K562 (cell line): ENCODE data around the gene PVALEF.

Experiments used
- ATF1 ChIP-seq, 2 experiments: fragments of 450-650 bp in 1 of 2; IDR thresholded peaks; 2 replicates each; pipeline ENCODE4 v1.6.1; 2016; ENCODE audit warnings: missing compliant biosample characterization in 1 of 2, missing genetic modification characterization in 1 of 2
- HCFC1 ChIP-seq: IDR thresholded peaks from 2 replicates; pipeline ENCODE4 v1.6.1; 2012; ENCODE audit warnings: low read depth, low read length, improper control_type of control experiment
- JUND ChIP-seq, 2 experiments: IDR thresholded peaks; 2 replicates in 1 of 2; 3 replicates in 1 of 2; pipeline ENCODE4 v1.6.1; 2011; ENCODE audit warnings: borderline replicate concordance in 2 of 2, low read depth in 2 of 2, low read length in 2 of 2, improper control_type of control experiment in 1 of 2, missing biosample characterization in 1 of 2, missing genetic modification characterization in 1 of 2, missing genetic modification reagents in 1 of 2
- MEIS2 ChIP-seq: fragments of 450-650 bp; IDR thresholded peaks from 2 replicates; pipeline ENCODE4 v1.6.1; 2014; ENCODE audit warnings: mild to moderate bottlenecking; ENCODE audit not compliant: partially characterized antibody
- SMC3 ChIP-seq: conservative IDR thresholded peaks from 2 replicates; pipeline ENCODE4 v1.6.1; 2011; ENCODE audit warnings: low read depth, low read length, improper control_type of control experiment; ENCODE audit not compliant: insufficient read depth
- ZBTB1 ChIP-seq: sonication (generic); formaldehyde crosslinking; IDR thresholded peaks from 2 replicates; pipeline ENCODE4 v1.8.1; 2023; ENCODE audit warnings: missing genetic modification reagents, low read depth, mild to moderate bottlenecking, borderline replicate concordance
- ZNF23 ChIP-seq: fragments of 250-450 bp; sonication (Bioruptor Pico); IDR thresholded peaks from 2 replicates; pipeline ENCODE4 v1.4.0; 2020; ENCODE audit warnings: mild to moderate bottlenecking
- ZNF79 ChIP-seq: fragments of 250-450 bp; sonication (Bioruptor Pico); IDR thresholded peaks from 2 replicates; pipeline ENCODE4 v1.4.0; 2020; ENCODE audit warnings: low read depth, mild to moderate bottlenecking, moderate library complexity
- TF ChIP-seq, protein P1 (sequence below), 2 experiments: fragments of 200-800 bp in 1 of 2; sonication (Bioruptor generic) in 1 of 2; sonication (generic) in 1 of 2; formaldehyde crosslinking in 1 of 2; IDR thresholded peaks in 1 of 2; conservative IDR thresholded peaks in 1 of 2; 2 replicates each; pipeline versions ENCODE4 v1.5.0 to v1.6.1; 2016 to 2020; ENCODE audit warnings: missing compliant biosample characterization in 1 of 2, missing genetic modification characterization in 1 of 2, missing genetic modification reagents in 1 of 2
- TF ChIP-seq, protein P2 (sequence below), 3 experiments: IDR thresholded peaks in 2 of 3; conservative IDR thresholded peaks in 1 of 3; 2 replicates each; pipeline ENCODE4 v1.5.1; 2011 to 2012; ENCODE audit warnings: low read length in 3 of 3, mild to moderate bottlenecking in 3 of 3, control low read depth in 2 of 3, improper control_type of control experiment in 1 of 3, inconsistent platforms in 1 of 3, low read depth in 1 of 3, mixed read lengths in 1 of 3, moderate library complexity in 1 of 3; ENCODE audit not compliant: insufficient read depth in 2 of 3
- TF ChIP-seq, protein P3 (sequence below): sonication (generic); formaldehyde crosslinking; IDR thresholded peaks from 2 replicates; pipeline ENCODE4 v1.8.1; 2023; ENCODE audit warnings: mild to moderate bottlenecking, missing genetic modification reagents
- TF ChIP-seq, protein P4 (sequence below): IDR thresholded peaks from 2 replicates; pipeline ENCODE4 v1.6.1; 2011; ENCODE audit not compliant: insufficient read length; ENCODE audit errors: extremely low read depth
- TF ChIP-seq, protein P5 (sequence below): fragments of 450-650 bp; formaldehyde crosslinking; conservative IDR thresholded peaks from 2 replicates; pipeline ENCODE4 v1.4.0; 2022; ENCODE audit warnings: mild to moderate bottlenecking, missing genetic modification characterization

DNA sequence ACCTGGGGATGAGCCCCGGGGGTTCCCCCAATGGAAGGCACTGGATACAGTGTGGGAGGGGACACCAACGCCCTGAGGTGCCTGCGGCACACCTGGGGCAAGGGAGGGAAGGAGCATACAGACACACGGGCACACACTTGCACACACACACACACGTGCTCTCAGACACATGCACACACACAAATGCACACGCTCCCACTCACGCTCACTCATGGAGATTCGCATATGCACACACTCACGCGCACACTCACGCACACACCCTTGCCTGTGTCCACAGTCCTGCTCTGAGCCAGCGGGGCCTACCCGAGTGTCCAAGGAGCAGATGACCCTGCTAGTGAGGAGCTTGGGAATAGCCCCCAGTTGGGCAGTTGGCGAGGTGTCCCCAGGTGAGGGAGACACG, 16.7 kb upstream of the PVALEF start:
- no peak for TF ChIP-seq ZBTB1 (CRISPR knock-in tag)
- TF ChIP-seq, protein P1, sequence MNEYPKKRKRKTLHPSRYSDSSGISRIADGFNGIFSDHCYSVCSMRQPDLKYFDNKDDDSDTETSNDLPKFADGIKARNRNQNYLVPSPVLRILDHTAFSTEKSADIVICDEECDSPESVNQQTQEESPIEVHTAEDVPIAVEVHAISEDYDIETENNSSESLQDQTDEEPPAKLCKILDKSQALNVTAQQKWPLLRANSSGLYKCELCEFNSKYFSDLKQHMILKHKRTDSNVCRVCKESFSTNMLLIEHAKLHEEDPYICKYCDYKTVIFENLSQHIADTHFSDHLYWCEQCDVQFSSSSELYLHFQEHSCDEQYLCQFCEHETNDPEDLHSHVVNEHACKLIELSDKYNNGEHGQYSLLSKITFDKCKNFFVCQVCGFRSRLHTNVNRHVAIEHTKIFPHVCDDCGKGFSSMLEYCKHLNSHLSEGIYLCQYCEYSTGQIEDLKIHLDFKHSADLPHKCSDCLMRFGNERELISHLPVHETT (CRISPR knock-in tag; conservative IDR thresholded peaks at IDR 0.05 in 1 of 2, IDR thresholded peaks at IDR 0.05 in 1 of 2) = no peak
- TF ChIP-seq ATF1 (CRISPR knock-in tag; IDR thresholded peaks at IDR 0.05) = no peak
- no peak for TF ChIP-seq ATF1 (tag; IDR thresholded peaks at IDR 0.05)
- no peak for TF ChIP-seq HCFC1
- TF ChIP-seq ZNF23 (CRISPR knock-in tag) = no peak
- TF ChIP-seq, protein P2, sequence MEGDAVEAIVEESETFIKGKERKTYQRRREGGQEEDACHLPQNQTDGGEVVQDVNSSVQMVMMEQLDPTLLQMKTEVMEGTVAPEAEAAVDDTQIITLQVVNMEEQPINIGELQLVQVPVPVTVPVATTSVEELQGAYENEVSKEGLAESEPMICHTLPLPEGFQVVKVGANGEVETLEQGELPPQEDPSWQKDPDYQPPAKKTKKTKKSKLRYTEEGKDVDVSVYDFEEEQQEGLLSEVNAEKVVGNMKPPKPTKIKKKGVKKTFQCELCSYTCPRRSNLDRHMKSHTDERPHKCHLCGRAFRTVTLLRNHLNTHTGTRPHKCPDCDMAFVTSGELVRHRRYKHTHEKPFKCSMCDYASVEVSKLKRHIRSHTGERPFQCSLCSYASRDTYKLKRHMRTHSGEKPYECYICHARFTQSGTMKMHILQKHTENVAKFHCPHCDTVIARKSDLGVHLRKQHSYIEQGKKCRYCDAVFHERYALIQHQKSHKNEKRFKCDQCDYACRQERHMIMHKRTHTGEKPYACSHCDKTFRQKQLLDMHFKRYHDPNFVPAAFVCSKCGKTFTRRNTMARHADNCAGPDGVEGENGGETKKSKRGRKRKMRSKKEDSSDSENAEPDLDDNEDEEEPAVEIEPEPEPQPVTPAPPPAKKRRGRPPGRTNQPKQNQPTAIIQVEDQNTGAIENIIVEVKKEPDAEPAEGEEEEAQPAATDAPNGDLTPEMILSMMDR (IDR thresholded peaks at IDR 0.05 in 2 of 3, conservative IDR thresholded peaks at IDR 0.05 in 1 of 3; ENCODE audit: insufficient read depth in 2 of 3, low read depth in 1 of 3, low read length in 3 of 3) = no peak
- TF ChIP-seq, protein P3, sequence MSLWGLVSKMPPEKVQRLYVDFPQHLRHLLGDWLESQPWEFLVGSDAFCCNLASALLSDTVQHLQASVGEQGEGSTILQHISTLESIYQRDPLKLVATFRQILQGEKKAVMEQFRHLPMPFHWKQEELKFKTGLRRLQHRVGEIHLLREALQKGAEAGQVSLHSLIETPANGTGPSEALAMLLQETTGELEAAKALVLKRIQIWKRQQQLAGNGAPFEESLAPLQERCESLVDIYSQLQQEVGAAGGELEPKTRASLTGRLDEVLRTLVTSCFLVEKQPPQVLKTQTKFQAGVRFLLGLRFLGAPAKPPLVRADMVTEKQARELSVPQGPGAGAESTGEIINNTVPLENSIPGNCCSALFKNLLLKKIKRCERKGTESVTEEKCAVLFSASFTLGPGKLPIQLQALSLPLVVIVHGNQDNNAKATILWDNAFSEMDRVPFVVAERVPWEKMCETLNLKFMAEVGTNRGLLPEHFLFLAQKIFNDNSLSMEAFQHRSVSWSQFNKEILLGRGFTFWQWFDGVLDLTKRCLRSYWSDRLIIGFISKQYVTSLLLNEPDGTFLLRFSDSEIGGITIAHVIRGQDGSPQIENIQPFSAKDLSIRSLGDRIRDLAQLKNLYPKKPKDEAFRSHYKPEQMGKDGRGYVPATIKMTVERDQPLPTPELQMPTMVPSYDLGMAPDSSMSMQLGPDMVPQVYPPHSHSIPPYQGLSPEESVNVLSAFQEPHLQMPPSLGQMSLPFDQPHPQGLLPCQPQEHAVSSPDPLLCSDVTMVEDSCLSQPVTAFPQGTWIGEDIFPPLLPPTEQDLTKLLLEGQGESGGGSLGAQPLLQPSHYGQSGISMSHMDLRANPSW = no peak
- TF ChIP-seq, protein P4, sequence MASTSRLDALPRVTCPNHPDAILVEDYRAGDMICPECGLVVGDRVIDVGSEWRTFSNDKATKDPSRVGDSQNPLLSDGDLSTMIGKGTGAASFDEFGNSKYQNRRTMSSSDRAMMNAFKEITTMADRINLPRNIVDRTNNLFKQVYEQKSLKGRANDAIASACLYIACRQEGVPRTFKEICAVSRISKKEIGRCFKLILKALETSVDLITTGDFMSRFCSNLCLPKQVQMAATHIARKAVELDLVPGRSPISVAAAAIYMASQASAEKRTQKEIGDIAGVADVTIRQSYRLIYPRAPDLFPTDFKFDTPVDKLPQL = no peak
- TF ChIP-seq MEIS2 = no peak
- TF ChIP-seq, protein P5, sequence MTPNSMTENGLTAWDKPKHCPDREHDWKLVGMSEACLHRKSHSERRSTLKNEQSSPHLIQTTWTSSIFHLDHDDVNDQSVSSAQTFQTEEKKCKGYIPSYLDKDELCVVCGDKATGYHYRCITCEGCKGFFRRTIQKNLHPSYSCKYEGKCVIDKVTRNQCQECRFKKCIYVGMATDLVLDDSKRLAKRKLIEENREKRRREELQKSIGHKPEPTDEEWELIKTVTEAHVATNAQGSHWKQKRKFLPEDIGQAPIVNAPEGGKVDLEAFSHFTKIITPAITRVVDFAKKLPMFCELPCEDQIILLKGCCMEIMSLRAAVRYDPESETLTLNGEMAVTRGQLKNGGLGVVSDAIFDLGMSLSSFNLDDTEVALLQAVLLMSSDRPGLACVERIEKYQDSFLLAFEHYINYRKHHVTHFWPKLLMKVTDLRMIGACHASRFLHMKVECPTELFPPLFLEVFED (CRISPR knock-in tag) = no peak
- no peak for TF ChIP-seq SMC3
- TF ChIP-seq JUND (IDR thresholded peaks at IDR 0.05; ENCODE audit: borderline replicate concordance, low read depth, low read length) = no peak
- no peak for TF ChIP-seq JUND (tag; IDR thresholded peaks at IDR 0.05; ENCODE audit: borderline replicate concordance, low read depth, low read length)
- TF ChIP-seq ZNF79 (CRISPR knock-in tag) = no peak
